Right lobe of liver (tissue), 4 donors: Measurements from ENCODE around the gene SLC17A4.

ENCODE experiments used
- POLR2A ChIP-seq: fragments of 450-650 bp; IDR thresholded peaks from one replicate; pipeline ENCODE4 v1.6.1; 2017; ENCODE audit warnings: antibody characterized with exemption, mild to moderate bottlenecking
- TF ChIP-seq, protein P1 (sequence below), 4 donors: fragments of 200-600 bp in 3 of 4; fragments of 450-650 bp in 1 of 4; IDR thresholded peaks; one replicate each; pipeline versions ENCODE4 v1.5.1 to v1.8.0; 2016 to 2022; ENCODE audit warnings: antibody characterized with exemption in 4 of 4, mild to moderate bottlenecking in 2 of 4
- donor health status: DM: no; HTN: no; CAD: no.
- donor health status: DM: no; HTN: no; CAD: no.
- donor health status: DM: no; HTN: yes; CAD: no.

DNA sequence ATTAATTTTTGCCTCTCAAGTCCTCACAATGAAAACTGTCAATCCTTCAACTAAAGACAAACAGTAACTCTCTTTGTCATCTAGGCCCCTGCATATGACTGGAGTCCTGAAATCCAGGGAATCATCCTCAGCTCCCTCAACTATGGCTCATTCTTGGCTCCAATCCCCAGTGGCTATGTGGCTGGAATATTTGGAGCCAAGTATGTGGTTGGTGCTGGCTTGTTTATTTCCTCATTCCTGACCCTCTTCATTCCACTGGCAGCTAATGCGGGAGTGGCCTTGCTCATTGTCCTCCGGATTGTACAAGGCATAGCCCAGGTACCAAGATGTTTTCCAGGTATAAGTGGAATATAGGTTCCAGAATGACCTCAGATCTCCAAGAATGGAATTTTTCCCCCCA lies 15.4 kb downstream of the SLC17A4 start:
- TF ChIP-seq, protein P1, sequence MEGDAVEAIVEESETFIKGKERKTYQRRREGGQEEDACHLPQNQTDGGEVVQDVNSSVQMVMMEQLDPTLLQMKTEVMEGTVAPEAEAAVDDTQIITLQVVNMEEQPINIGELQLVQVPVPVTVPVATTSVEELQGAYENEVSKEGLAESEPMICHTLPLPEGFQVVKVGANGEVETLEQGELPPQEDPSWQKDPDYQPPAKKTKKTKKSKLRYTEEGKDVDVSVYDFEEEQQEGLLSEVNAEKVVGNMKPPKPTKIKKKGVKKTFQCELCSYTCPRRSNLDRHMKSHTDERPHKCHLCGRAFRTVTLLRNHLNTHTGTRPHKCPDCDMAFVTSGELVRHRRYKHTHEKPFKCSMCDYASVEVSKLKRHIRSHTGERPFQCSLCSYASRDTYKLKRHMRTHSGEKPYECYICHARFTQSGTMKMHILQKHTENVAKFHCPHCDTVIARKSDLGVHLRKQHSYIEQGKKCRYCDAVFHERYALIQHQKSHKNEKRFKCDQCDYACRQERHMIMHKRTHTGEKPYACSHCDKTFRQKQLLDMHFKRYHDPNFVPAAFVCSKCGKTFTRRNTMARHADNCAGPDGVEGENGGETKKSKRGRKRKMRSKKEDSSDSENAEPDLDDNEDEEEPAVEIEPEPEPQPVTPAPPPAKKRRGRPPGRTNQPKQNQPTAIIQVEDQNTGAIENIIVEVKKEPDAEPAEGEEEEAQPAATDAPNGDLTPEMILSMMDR (IDR thresholded peaks at IDR 0.05) = no peak
- TF ChIP-seq POLR2A = no peak
